K562 (cell line): Measurements from ENCODE around the gene MAST1.

Source experiments
- ATF2 ChIP-seq: sonication (generic); formaldehyde crosslinking; IDR thresholded peaks from 2 replicates; pipeline ENCODE4 v1.8.1; 2022; ENCODE audit warnings: missing genetic modification reagents
- CBFB ChIP-seq: sonication (generic); formaldehyde crosslinking; IDR thresholded peaks from 2 replicates; pipeline ENCODE4 v1.4.0; 2020; ENCODE audit warnings: mild to moderate bottlenecking, missing genetic modification reagents
- POLR2AphosphoS5 ChIP-seq: IDR thresholded peaks from 2 replicates; pipeline ENCODE4 v1.6.1; 2011; ENCODE audit warnings: mild to moderate bottlenecking, low read depth, low read length, moderate library complexity; ENCODE audit not compliant: control insufficient read depth, insufficient read depth
- TFAM ChIP-seq: fragments of 250-450 bp; sonication (Bioruptor Pico); conservative IDR thresholded peaks from 2 replicates; pipeline ENCODE4 v1.5.0; 2021; ENCODE audit warnings: mild to moderate bottlenecking, moderate library complexity
- ZFP91 ChIP-seq: sonication (generic); formaldehyde crosslinking; IDR thresholded peaks from 2 replicates; pipeline ENCODE4 v1.8.0; 2022; ENCODE audit warnings: mild to moderate bottlenecking, missing genetic modification reagents
- ZZZ3 ChIP-seq: fragments of 450-650 bp; IDR thresholded peaks from 2 replicates; pipeline ENCODE4 v1.6.1; 2016; ENCODE audit warnings: antibody characterized with exemption, mild to moderate bottlenecking, moderate library complexity
- TF ChIP-seq, protein P1 (sequence below), 2 experiments: fragments of 450-650 bp in 1 of 2; sonication (generic) in 1 of 2; formaldehyde crosslinking in 1 of 2; IDR thresholded peaks in 1 of 2; conservative IDR thresholded peaks in 1 of 2; 2 replicates each; pipeline versions ENCODE4 v1.6.1 to v1.8.1; 2016 to 2023; ENCODE audit warnings: mild to moderate bottlenecking in 2 of 2, moderate library complexity in 2 of 2, inconsistent platforms in 1 of 2, missing genetic modification reagents in 1 of 2
- TF ChIP-seq, protein P2 (sequence below), 3 experiments: IDR thresholded peaks in 2 of 3; conservative IDR thresholded peaks in 1 of 3; 2 replicates each; pipeline ENCODE4 v1.5.1; 2011 to 2012; ENCODE audit warnings: low read length in 3 of 3, mild to moderate bottlenecking in 3 of 3, control low read depth in 2 of 3, improper control_type of control experiment in 1 of 3, inconsistent platforms in 1 of 3, low read depth in 1 of 3, mixed read lengths in 1 of 3, moderate library complexity in 1 of 3; ENCODE audit not compliant: insufficient read depth in 2 of 3

DNA sequence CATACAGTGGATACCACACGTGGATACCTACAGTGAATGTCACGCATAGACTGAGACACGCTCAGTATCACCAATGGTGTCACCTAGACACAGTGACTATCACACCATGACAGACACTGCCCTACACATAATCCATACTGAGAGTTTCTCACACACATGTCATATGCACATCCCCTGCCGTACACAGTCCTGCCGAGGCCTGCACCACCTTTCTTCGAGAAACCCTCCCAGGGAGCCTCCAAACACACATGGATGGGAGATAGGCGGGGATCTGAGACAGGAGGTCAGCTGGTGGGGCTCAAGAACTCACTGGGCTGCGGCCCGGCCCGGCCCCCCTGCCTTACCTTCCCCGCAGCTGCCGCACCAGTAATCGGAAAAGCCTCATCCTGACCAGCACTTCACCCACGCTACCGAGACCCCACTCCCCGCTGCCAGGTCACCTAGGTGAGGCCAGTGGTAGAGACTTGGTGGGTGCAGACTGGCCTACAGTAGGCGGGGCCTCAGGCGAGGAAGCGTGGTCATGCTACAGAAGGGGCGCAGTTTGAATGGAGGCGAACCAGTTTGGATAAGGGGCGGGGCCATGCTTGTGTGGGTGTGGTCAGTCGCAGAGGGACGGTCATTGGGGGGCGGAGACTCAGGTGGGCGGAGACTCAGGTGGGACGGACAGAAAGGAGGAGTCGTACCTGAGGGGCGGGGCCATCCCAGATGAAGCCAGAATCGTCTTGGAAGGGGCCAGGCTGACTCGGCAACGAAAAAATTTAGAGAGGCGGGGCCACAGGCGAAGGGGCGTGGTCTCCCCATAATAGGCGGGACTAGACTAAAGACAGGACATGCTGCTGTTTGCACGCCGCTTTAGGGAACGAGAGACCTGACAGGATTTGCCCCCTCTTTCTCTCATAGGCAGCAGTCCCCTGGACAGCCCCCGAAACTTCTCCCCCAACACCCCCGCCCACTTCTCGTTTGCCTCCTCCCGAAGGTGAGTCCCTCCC lies 2.1 kb downstream of the MAST1 start:
- TF ChIP-seq POLR2AphosphoS5: no peak
- TF ChIP-seq ATF2: no peak
- no peak for TF ChIP-seq ZZZ3
- TF ChIP-seq, protein P1, sequence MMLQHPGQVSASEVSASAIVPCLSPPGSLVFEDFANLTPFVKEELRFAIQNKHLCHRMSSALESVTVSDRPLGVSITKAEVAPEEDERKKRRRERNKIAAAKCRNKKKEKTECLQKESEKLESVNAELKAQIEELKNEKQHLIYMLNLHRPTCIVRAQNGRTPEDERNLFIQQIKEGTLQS (IDR thresholded peaks at IDR 0.05): no peak
- TF ChIP-seq, protein P1 (CRISPR knock-in tag; conservative IDR thresholded peaks at IDR 0.05): no peak
- no peak for TF ChIP-seq ZFP91
- TF ChIP-seq CBFB (CRISPR knock-in tag): no peak
- TF ChIP-seq, protein P2, sequence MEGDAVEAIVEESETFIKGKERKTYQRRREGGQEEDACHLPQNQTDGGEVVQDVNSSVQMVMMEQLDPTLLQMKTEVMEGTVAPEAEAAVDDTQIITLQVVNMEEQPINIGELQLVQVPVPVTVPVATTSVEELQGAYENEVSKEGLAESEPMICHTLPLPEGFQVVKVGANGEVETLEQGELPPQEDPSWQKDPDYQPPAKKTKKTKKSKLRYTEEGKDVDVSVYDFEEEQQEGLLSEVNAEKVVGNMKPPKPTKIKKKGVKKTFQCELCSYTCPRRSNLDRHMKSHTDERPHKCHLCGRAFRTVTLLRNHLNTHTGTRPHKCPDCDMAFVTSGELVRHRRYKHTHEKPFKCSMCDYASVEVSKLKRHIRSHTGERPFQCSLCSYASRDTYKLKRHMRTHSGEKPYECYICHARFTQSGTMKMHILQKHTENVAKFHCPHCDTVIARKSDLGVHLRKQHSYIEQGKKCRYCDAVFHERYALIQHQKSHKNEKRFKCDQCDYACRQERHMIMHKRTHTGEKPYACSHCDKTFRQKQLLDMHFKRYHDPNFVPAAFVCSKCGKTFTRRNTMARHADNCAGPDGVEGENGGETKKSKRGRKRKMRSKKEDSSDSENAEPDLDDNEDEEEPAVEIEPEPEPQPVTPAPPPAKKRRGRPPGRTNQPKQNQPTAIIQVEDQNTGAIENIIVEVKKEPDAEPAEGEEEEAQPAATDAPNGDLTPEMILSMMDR (IDR thresholded peaks at IDR 0.05 in 2 of 3, conservative IDR thresholded peaks at IDR 0.05 in 1 of 3; ENCODE audit: insufficient read depth in 2 of 3, low read depth in 1 of 3, low read length in 3 of 3): 0 out of 6 replicates have a peak, but pooled peaks of 2 of the 3 experiments have one; percentile 1 to 5
- TF ChIP-seq TFAM (CRISPR knock-in tag): no peak
